Fibroblast of lung (primary cell): ENCODE measurements around the gene ZNF770. TPM values are rescaled to one million over a fixed set of nuclear protein-coding genes. Genes with fewer than 3 reads are reported as not detected.

ENCODE experiments used
- DNase-seq, 2 donors: peaks; one replicate each; pipeline versions ENCODE4 v3.0.0 to v3.0.0-alpha.2; 2010; ENCODE audit warnings: low read depth in 2 of 2
- H2AFZ ChIP-seq: 2 replicates; pipeline ENCODE4 v1.5.1; 2012; ENCODE audit warnings: low read length, control low read depth, inconsistent platforms
- H3K27ac ChIP-seq: 2 replicates; pipeline ENCODE4 v1.5.1; 2011; ENCODE audit warnings: low read length, control low read depth; ENCODE audit not compliant: insufficient read depth
- H3K27me3 ChIP-seq: 2 replicates; pipeline ENCODE4 v1.5.1; 2011; ENCODE audit warnings: mild to moderate bottlenecking, low read length; ENCODE audit not compliant: control insufficient read depth, insufficient read depth
- H3K36me3 ChIP-seq: 2 replicates; pipeline ENCODE4 v1.5.1; 2011; ENCODE audit warnings: low read length; ENCODE audit not compliant: control insufficient read depth, insufficient read depth
- H3K4me1 ChIP-seq: 2 replicates; pipeline ENCODE4 v1.5.1; 2011; ENCODE audit warnings: low read length; ENCODE audit not compliant: control insufficient read depth, insufficient read depth; ENCODE audit errors: extremely low read depth
- H3K4me2 ChIP-seq: 2 replicates; pipeline ENCODE4 v1.5.1; 2011; ENCODE audit warnings: low read length, control low read depth; ENCODE audit not compliant: insufficient read depth; ENCODE audit errors: extremely low read depth
- H3K4me3 ChIP-seq, 4 experiments: fragments of 200-600 bp in 1 of 4; sonication (generic) in 1 of 4; replicated peaks in 1 of 4; 2 replicates each; pipeline ENCODE4 v1.5.1; 2011 to 2016; ENCODE audit warnings: low read length in 4 of 4, low read depth in 3 of 4, mild to moderate bottlenecking in 3 of 4, control low read depth in 2 of 4, inconsistent platforms in 1 of 4, mixed read lengths in 1 of 4; ENCODE audit not compliant: insufficient read depth in 1 of 4; ENCODE audit errors: control extremely low read depth in 1 of 4
- H3K79me2 ChIP-seq: 2 replicates; pipeline ENCODE4 v1.5.1; 2012; ENCODE audit warnings: mild to moderate bottlenecking, low read length, inconsistent platforms; ENCODE audit not compliant: control insufficient read depth, insufficient read depth
- H3K9ac ChIP-seq: 2 replicates; pipeline ENCODE4 v1.5.1; 2011; ENCODE audit warnings: mild to moderate bottlenecking, low read length, control low read depth; ENCODE audit not compliant: insufficient read depth
- H3K9me3 ChIP-seq: 2 replicates; pipeline ENCODE4 v1.5.1; 2012; ENCODE audit warnings: low read depth, low read length; ENCODE audit not compliant: control insufficient read depth, insufficient read depth
- H4K20me1 ChIP-seq: 2 replicates; pipeline ENCODE4 v1.5.1; 2011; ENCODE audit warnings: low read length; ENCODE audit not compliant: control insufficient read depth, insufficient read depth; ENCODE audit errors: extremely low read depth
- CTCF ChIP-seq, 2 donors: IDR thresholded peaks in 1 of 2; conservative IDR thresholded peaks in 1 of 2; 1 replicate in 1 of 2; 2 replicates in 1 of 2; pipeline ENCODE4 v1.5.1; 2011 to 2012; ENCODE audit warnings: low read length in 2 of 2, control low read depth in 1 of 2, inconsistent platforms in 1 of 2, low read depth in 1 of 2, mild to moderate bottlenecking in 1 of 2
- EZH2 ChIP-seq: IDR thresholded peaks from 2 replicates; pipeline ENCODE4 v1.5.1; 2012; ENCODE audit warnings: low read length, control low read depth, mild to moderate bottlenecking; ENCODE audit errors: missing control alignments
- polyA plus RNA-seq, 2 donors: library from polyadenylated mRNA; depleted of rRNA in 1 of 2; stranded (reverse) in 1 of 2; unstranded in 1 of 2; fragments of >200 nt; gene quantifications; 2 replicates each; pipeline ENCODE4 v1.2.1, GENCODE V29; 2011 to 2012; ENCODE audit warnings: missing spikeins in 1 of 2
- total RNA-seq: library from RNA; depleted of rRNA; stranded (reverse); fragments of >200 nt; gene quantifications from 2 replicates; pipeline ENCODE4 v1.2.1, GENCODE V29; 2014

The ZNF770 gene
- total and polyA plus RNA-seq, 2 donors (not counting 1 experiment from before 2014, with no cell fraction given): 27.9 to 44.6 TPM

- Histone ChIP-seq H3K79me2 (no peaks in the 10 kb centered on the region), H3K9me3 (no peaks in the 10 kb centered on the region), H4K20me1 (no peaks in the 10 kb centered on the region), H3K36me3 (no peaks in the 10 kb centered on the region), H3K27ac (no peak overlapping the region), H3K4me3 (no peak overlapping the region), H3K4me1 (no peaks in the 10 kb centered on the region), H3K27me3 (peaks cover 2% of the 10 kb centered on the region), H2AFZ (no peak overlapping the region), H3K9ac (no peak overlapping the region), H3K4me2 (no peak overlapping the region)
- no peak for DNase-seq
- no peak for TF ChIP-seq EZH2
- no peak for TF ChIP-seq CTCF (conservative IDR thresholded peaks at IDR 0.05 in 1 of 2, IDR thresholded peaks at IDR 0.05 in 1 of 2; ENCODE audit: low read depth in 1 of 2, low read length in 2 of 2)
Observed at GRCh38 chr15:35005933-35006332, 17.8 kb upstream of the ZNF770 start.

- no peak overlapping the region for H3K4me2 ChIP-seq
- peaks cover 2% of the 10 kb centered on the region for H3K27me3 ChIP-seq
- no peaks in the 10 kb centered on the region for H3K79me2 ChIP-seq
- H3K9ac ChIP-seq: no peak overlapping the region
- H3K4me3 ChIP-seq: no peak overlapping the region
- H3K27ac ChIP-seq: no peak overlapping the region
- H3K9me3 ChIP-seq: no peaks in the 10 kb centered on the region
- no peak for DNase-seq
- H3K36me3 ChIP-seq: no peaks in the 10 kb centered on the region
- H2AFZ ChIP-seq: no peak overlapping the region
- H4K20me1 ChIP-seq: no peaks in the 10 kb centered on the region
- H3K4me1 ChIP-seq: no peaks in the 10 kb centered on the region
- TF ChIP-seq CTCF (conservative IDR thresholded peaks at IDR 0.05 in 1 of 2, IDR thresholded peaks at IDR 0.05 in 1 of 2; ENCODE audit: low read depth in 1 of 2, low read length in 2 of 2): no peak
- no peak for TF ChIP-seq EZH2
Observed at GRCh38 chr15:35003928-35004327, 15.8 kb upstream of the ZNF770 start.

GRCh38 chr15:35000511-35000910 lies 12.4 kb upstream of the ZNF770 start:
- Histone ChIP-seq H3K27me3 (no peaks in the 10 kb centered on the region), H3K4me3 (no peak overlapping the region), H3K9me3 (no peaks in the 10 kb centered on the region), H4K20me1 (no peaks in the 10 kb centered on the region), H3K4me2 (no peak overlapping the region), H3K9ac (no peak overlapping the region), H3K27ac (no peak overlapping the region), H2AFZ (no peak overlapping the region), H3K4me1 (no peaks in the 10 kb centered on the region), H3K36me3 (no peaks in the 10 kb centered on the region), H3K79me2 (no peaks in the 10 kb centered on the region)
- DNase-seq: peak; percentile 54 to 84
- no peak for TF ChIP-seq CTCF (conservative IDR thresholded peaks at IDR 0.05 in 1 of 2, IDR thresholded peaks at IDR 0.05 in 1 of 2; ENCODE audit: low read depth in 1 of 2, low read length in 2 of 2)
- no peak for TF ChIP-seq EZH2
